GM12878 (cell line): ENCODE results near the gene KLB. TPM values are rescaled to one million over a fixed set of nuclear protein-coding genes. Genes with fewer than 3 reads are reported as not detected.

Source experiments
- ATAC-seq: fragments of 200-7000 bp; cut with Tn5 transposase; 3 replicates; pipeline ENCODE4 v1.9.1; 2020; ENCODE audit warnings: mild to moderate bottlenecking, moderate library complexity
- BruUV-seq: library from RNA; stranded (reverse); fragments of 400-500 nt; replicated peaks from 2 replicates; lab custom pipeline; 2021; lab: Mats Ljungman, UMichigan
- CTCF ChIA-PET: fragments of 300-600 bp; sonication (Branson Sonifier 250); formaldehyde crosslinking; extraction: SDS; loops from one replicate; lab custom pipeline; 2021; ENCODE audit warnings: inconsistent platforms; lab: Yijun Ruan, JAX
- POLR2A ChIA-PET: fragments of 350-600 bp; formaldehyde crosslinking; extraction: SDS; loops from one replicate; lab custom pipeline; 2021; ENCODE audit warnings: inconsistent platforms; lab: Charles Lee
- RAD21 ChIA-PET: fragments of 300-600 bp; sonication (Branson Sonifier 250); formaldehyde crosslinking; loops from one replicate; lab custom pipeline; 2023; ENCODE audit warnings: antibody characterized with exemption; ENCODE audit not compliant: unreplicated experiment; lab: Charles Lee
- SMC1A ChIA-PET: fragments of 300-600 bp; sonication (Branson Sonifier 250); formaldehyde crosslinking; loops from one replicate; lab custom pipeline; 2023; ENCODE audit not compliant: unreplicated experiment, uncharacterized antibody; lab: Charles Lee
- DNase-seq: peaks from one replicate; pipeline ENCODE4 v3.0.0-alpha.2; 2011; ENCODE audit warnings: low read depth, low spot score
- FAIRE-seq: peaks from 3 replicates; lab custom pipeline; 2011; peaks lifted over from hg19 to GRCh38; lab: Jason Lieb, UNC
- H2AFZ ChIP-seq: 2 replicates; pipeline ENCODE4 v1.6.0; 2011; ENCODE audit warnings: low read depth, low read length, control low read depth; ENCODE audit not compliant: control insufficient read depth
- H3K27ac ChIP-seq: 2 replicates; pipeline ENCODE4 v1.5.1; 2011; ENCODE audit warnings: control low read depth; ENCODE audit not compliant: control insufficient read depth, insufficient read depth
- H3K27me3 ChIP-seq, 2 experiments: replicated peaks in 1 of 2; 2 replicates each; pipeline versions ENCODE4 v1.6.0 to v1.6.1; 2011; ENCODE audit warnings: low read length in 1 of 2; ENCODE audit not compliant: control insufficient read depth in 2 of 2, insufficient read depth in 2 of 2
- H3K36me3 ChIP-seq, 2 experiments: 2 replicates each; pipeline ENCODE4 v1.5.1; 2011; ENCODE audit warnings: low read length in 1 of 2; ENCODE audit not compliant: control insufficient read depth in 2 of 2, insufficient read depth in 2 of 2
- H3K4me1 ChIP-seq: 2 replicates; pipeline ENCODE4 v1.6.1; 2011; ENCODE audit warnings: mild to moderate bottlenecking, low read length, moderate library complexity, mixed read lengths; ENCODE audit not compliant: control insufficient read depth, insufficient read depth
- H3K4me2 ChIP-seq: 2 replicates; pipeline ENCODE4 v1.6.0; 2011; ENCODE audit warnings: control low read depth; ENCODE audit not compliant: control insufficient read depth, insufficient read depth
- H3K4me3 ChIP-seq: fragments of 200-600 bp; sonication (generic); 2 replicates; pipeline ENCODE4 v1.5.1; 2016
- H3K79me2 ChIP-seq: 2 replicates; pipeline ENCODE4 v1.6.0; 2011; ENCODE audit warnings: low read length; ENCODE audit not compliant: control insufficient read depth, insufficient read depth
- H3K9ac ChIP-seq: 2 replicates; pipeline ENCODE4 v1.8.0; 2011; ENCODE audit warnings: low read length, control low read depth, mixed read lengths; ENCODE audit not compliant: control insufficient read depth, insufficient read depth
- H3K9me3 ChIP-seq: replicated peaks from 3 replicates; pipeline ENCODE4 v1.5.1; 2011; ENCODE audit warnings: mild to moderate bottlenecking, low read length; ENCODE audit not compliant: control insufficient read depth, insufficient read depth
- H4K20me1 ChIP-seq: 2 replicates; pipeline ENCODE4 v1.6.0; 2011; ENCODE audit not compliant: control insufficient read depth, insufficient read depth
- BCLAF1 ChIP-seq: fragments of 450-650 bp; IDR thresholded peaks from 2 replicates; pipeline ENCODE4 v1.6.1; 2017; ENCODE audit warnings: antibody characterized with exemption, mild to moderate bottlenecking, moderate library complexity
- BHLHE40 ChIP-seq, 2 experiments: fragments of 450-650 bp in 1 of 2; IDR thresholded peaks; 2 replicates each; pipeline ENCODE4 v1.6.1; 2011 to 2017; ENCODE audit warnings: low read depth in 2 of 2, borderline replicate concordance in 1 of 2, improper control_type of control experiment in 1 of 2, low read length in 1 of 2, mild to moderate bottlenecking in 1 of 2
- EED ChIP-seq: sonication (generic); IDR thresholded peaks from 2 replicates; pipeline ENCODE4 v1.6.1; 2016; ENCODE audit warnings: antibody characterized with exemption, low read depth
- HDGF ChIP-seq: fragments of 450-650 bp; IDR thresholded peaks from 2 replicates; pipeline ENCODE4 v1.6.1; 2016; ENCODE audit warnings: antibody characterized with exemption
- IRF5 ChIP-seq: fragments of 450-650 bp; IDR thresholded peaks from 2 replicates; pipeline ENCODE4 v1.6.1; 2017; ENCODE audit warnings: borderline replicate concordance
- MTA3 ChIP-seq: IDR thresholded peaks from 2 replicates; pipeline ENCODE4 v1.6.1; 2012; ENCODE audit warnings: low read length, inconsistent platforms, borderline replicate concordance
- MYC ChIP-seq: IDR thresholded peaks from 2 replicates; pipeline ENCODE4 v1.6.1; 2011; ENCODE audit warnings: mild to moderate bottlenecking, low read length, moderate library complexity, inconsistent platforms; ENCODE audit not compliant: insufficient read depth, insufficient replicate concordance, insufficient read length, severe bottlenecking
- YBX1 ChIP-seq: fragments of 450-650 bp; IDR thresholded peaks from 2 replicates; pipeline ENCODE4 v1.6.1; 2016; ENCODE audit warnings: antibody characterized with exemption
- ZBED1 ChIP-seq: IDR thresholded peaks from 2 replicates; pipeline ENCODE4 v1.6.1; 2016; ENCODE audit warnings: borderline replicate concordance
- ZBTB11 ChIP-seq: fragments of 450-650 bp; formaldehyde crosslinking; IDR thresholded peaks from 2 replicates; pipeline ENCODE4 v1.5.0; 2022; ENCODE audit warnings: mild to moderate bottlenecking, missing genetic modification characterization
- ZZZ3 ChIP-seq: IDR thresholded peaks from 2 replicates; pipeline ENCODE4 v1.6.1; 2011; ENCODE audit warnings: low read depth; ENCODE audit not compliant: control insufficient read depth, insufficient read length
- whole genome bisulfite sequencing: methylation state at CpG from one replicate; pipeline ENCODE4 v1.1.6; 2016; ENCODE audit warnings: low lambda C conversion rate; ENCODE audit not compliant: insufficient replicate concordance, insufficient coverage; ENCODE audit errors: missing lambda C conversion rate; 5-methylcytosine and 5-hydroxymethylcytosine counted together
- in situ Hi-C: fragments of 300-500 bp; cut with MboI; formaldehyde crosslinking; loops from 9 replicates; pipeline ENCODE4 v1.14.3; 2018; ENCODE audit warnings: mixed read lengths
- intact Hi-C: fragments of 100-400 bp; cut with micrococcal nuclease; formaldehyde crosslinking; loops from one replicate; pipeline ENCODE4 v1.14.2; 2022; ENCODE audit not compliant: unreplicated experiment
- polyA plus RNA-seq, 11 experiments: library from polyadenylated mRNA; depleted of rRNA in 4 of 11; unstranded in 6 of 11; stranded (reverse) in 5 of 11; fragments of >200 nt; fragmentation: Nextera tagmentation in 4 of 11; fragmentation: Illumina TruSeq in 1 of 11; extraction: Ambion mirVana in 4 of 11; extraction: Trizol in 1 of 11; gene quantifications; 1 replicate in 1 of 11; 2 replicates in 10 of 11; pipeline versions ENCODE4 v1.2.1 to v1.2.3, GENCODE V29; 2011 to 2016; ENCODE audit warnings: inconsistent platforms in 2 of 11, missing spikeins in 2 of 11, low read depth in 1 of 11
- total RNA-seq, 4 experiments: library from RNA; depleted of rRNA in 3 of 4; stranded (reverse); fragments of >200 nt in 3 of 4; fragmentation: Illumina TruSeq in 1 of 4; extraction: Trizol in 1 of 4; gene quantifications; 2 replicates each; pipeline versions ENCODE4 v1.2.1 to v1.2.3, GENCODE V29; 2013 to 2021

Gene KLB
- total and polyA plus RNA-seq, 10 of the 15 experiments (the other 5 are each of a cell fraction or from before 2014, with no cell fraction given) = under 0.01 to 0.13 (median 0.04) TPM; not detected in 1

GRCh38 chr4:39470402-39470801, 63.7 kb downstream of the KLB start (continued):
- TF ChIP-seq BCLAF1 = no peak
- TF ChIP-seq EED = no peak
- TF ChIP-seq HDGF = no peak
- no peak for TF ChIP-seq MYC
- TF ChIP-seq YBX1 = no peak
- TF ChIP-seq ZBED1 = no peak

GRCh38 chr4:39472396-39472795, 65.7 kb downstream of the KLB start:
- H3K4me3 ChIP-seq = no peak overlapping the region
- SMC1A ChIA-PET = interaction anchor here (0.6 to 1.3 kb wide), 6 partner anchors 9 to 187 kb away, joined by 3 to 5 read pairs (median 4); no protein-coding TSS in a partner anchor
- H3K4me2 ChIP-seq = no peak overlapping the region
- no peak overlapping the region for H2AFZ ChIP-seq
- no peaks in the 10 kb centered on the region for H3K27me3 ChIP-seq
- POLR2A ChIA-PET = no interaction called here
- in situ Hi-C loops (no loop called here), intact Hi-C loops (no loop called here)
- peaks cover 0 to 12% of the 10 kb centered on the region in 2 experiments; a peak in 2 of 4 replicates for H3K36me3 ChIP-seq
- CTCF ChIA-PET = interaction anchor here (0.8 kb wide), 1 partner anchor 256 kb away, joined by 4 read pairs; no protein-coding TSS in a partner anchor
- no peaks in the 10 kb centered on the region for H3K9me3 ChIP-seq
- TF ChIP-seq MTA3 (no peak), ZBTB11 (CRISPR knock-in tag) (no peak), ZZZ3 (no peak), BCLAF1 (no peak), IRF5 (no peak), BHLHE40 (IDR thresholded peaks at IDR 0.05; ENCODE audit: borderline replicate concordance in 1 of 2, low read depth in 2 of 2, low read length in 1 of 2) (no peak)
- BruUV-seq = no TSS peak
- whole genome bisulfite sequencing = 96% methylated on average over 3 of the region's 3 CpGs
- DNase-seq = no peak
- no peak overlapping the region for H3K27ac ChIP-seq
- FAIRE-seq = no peak
- peaks cover 7% of the 10 kb centered on the region for H3K4me1 ChIP-seq
- no peaks in the 10 kb centered on the region for H4K20me1 ChIP-seq
- no peak for ATAC-seq
- RAD21 ChIA-PET = interaction anchor here (1.1 to 1.5 kb wide), 2 partner anchors 9 to 55 kb away, joined by 3 to 5 read pairs; partner anchors contain the start of gene UGDH
- H3K9ac ChIP-seq = no peak overlapping the region
- no peaks in the 10 kb centered on the region for H3K79me2 ChIP-seq
